T-helper 1 cell treated with Interleukin-12 subunit alpha and Interleukin-12 subunit beta and Interleukin-4 antibody, amounts not matched to agents 30 μg/mL and 1 μg/mL, for 36 hours (primary cell): ENCODE results near the gene KAZN.

ENCODE experiments used
- H3K27ac Mint-ChIP-seq: one replicate; pipeline ENCODE4 v1.8.0; 2021; ENCODE audit warnings: mild to moderate bottlenecking, mixed read lengths
- H3K27me3 Mint-ChIP-seq: one replicate; pipeline ENCODE4 v1.8.0; 2021; ENCODE audit warnings: low read depth, mixed read lengths
- H3K36me3 Mint-ChIP-seq: one replicate; pipeline ENCODE4 v1.8.0; 2021; ENCODE audit warnings: low read depth, mixed read lengths
- H3K4me1 Mint-ChIP-seq: one replicate; pipeline ENCODE4 v1.8.0; 2021; ENCODE audit warnings: low read depth, mixed read lengths
- H3K4me3 Mint-ChIP-seq: one replicate; pipeline ENCODE4 v1.8.0; 2021; ENCODE audit warnings: mild to moderate bottlenecking, moderate library complexity, mixed read lengths
- H3K9me3 Mint-ChIP-seq: one replicate; pipeline ENCODE4 v1.8.0; 2021; ENCODE audit warnings: mixed read lengths

Gene KAZN

DNA sequence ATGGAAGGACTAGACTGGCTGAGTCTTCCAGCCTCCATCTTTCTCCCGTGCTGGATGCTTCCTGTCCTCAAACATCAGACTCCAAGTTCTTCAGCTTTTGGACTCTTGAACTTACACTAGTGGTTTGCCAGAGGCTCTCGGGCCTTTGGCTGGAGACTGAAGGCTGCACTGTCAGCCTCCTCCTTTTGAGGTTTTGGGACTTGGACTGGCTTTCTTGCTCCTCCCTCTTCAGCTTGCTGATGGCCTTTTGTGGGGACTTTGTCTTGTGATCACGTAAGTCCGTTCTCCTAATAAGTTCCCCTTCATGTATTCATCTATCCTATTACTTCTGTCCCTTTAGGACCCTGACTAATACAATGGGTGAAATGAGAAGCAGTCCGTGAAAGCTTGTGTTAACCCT is 196.4 kb downstream of the KAZN start:
- H3K27me3 Mint-ChIP-seq, result no peaks in the 10 kb centered on the region
- no peaks in the 10 kb centered on the region for H3K36me3 Mint-ChIP-seq
- H3K9me3 Mint-ChIP-seq, result no peaks in the 10 kb centered on the region
- H3K4me1 Mint-ChIP-seq, result no peaks in the 10 kb centered on the region
- no peak overlapping the region for H3K4me3 Mint-ChIP-seq
- no peak overlapping the region for H3K27ac Mint-ChIP-seq

DNA sequence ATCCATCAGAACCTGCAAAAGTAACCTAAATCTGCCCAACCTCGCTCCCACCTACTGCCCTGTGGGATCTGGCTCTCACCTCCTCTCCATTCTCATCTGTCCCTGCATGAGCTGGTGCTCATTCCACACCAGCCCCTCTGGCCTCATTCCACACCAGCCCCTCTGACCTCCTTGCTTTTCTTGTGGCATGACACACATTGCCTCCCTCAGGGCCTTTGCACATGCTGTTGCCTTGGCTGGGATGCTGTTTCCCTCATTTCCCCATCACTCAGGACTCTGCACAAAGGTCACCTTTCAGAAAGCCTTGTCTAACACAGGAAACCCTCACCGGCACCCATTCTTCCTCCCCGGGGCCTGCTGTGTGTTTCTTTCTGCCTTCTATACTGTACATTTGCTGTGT is 197.1 kb downstream of the KAZN start:
- H3K36me3 Mint-ChIP-seq, result no peaks in the 10 kb centered on the region
- H3K27me3 Mint-ChIP-seq, result no peaks in the 10 kb centered on the region
- no peaks in the 10 kb centered on the region for H3K4me1 Mint-ChIP-seq
- no peak overlapping the region for H3K27ac Mint-ChIP-seq
- H3K9me3 Mint-ChIP-seq, result no peaks in the 10 kb centered on the region
- H3K4me3 Mint-ChIP-seq, result no peak overlapping the region

DNA sequence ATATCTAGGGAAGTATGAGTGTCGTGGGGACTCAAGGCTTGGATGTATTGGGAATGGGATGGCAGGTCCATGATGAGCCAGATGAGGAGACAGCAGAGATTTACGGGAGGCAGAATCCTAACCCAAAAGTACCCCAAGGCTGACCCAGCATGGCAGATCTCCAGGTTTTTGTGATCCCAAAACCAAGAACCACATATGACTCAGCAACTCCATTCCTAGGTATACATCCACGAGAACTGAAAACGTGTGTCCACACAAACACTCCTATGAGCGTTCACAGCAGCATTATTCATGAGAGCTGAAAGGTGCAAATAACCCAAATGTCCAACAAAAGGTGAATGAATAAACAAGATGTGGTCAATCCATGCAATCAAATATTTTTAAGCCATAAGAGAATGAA is 201.5 kb downstream of the KAZN start:
- H3K4me1 Mint-ChIP-seq, result no peaks in the 10 kb centered on the region
- no peak overlapping the region for H3K4me3 Mint-ChIP-seq
- H3K27me3 Mint-ChIP-seq, result no peaks in the 10 kb centered on the region
- no peaks in the 10 kb centered on the region for H3K36me3 Mint-ChIP-seq
- no peak overlapping the region for H3K27ac Mint-ChIP-seq
- no peaks in the 10 kb centered on the region for H3K9me3 Mint-ChIP-seq

DNA sequence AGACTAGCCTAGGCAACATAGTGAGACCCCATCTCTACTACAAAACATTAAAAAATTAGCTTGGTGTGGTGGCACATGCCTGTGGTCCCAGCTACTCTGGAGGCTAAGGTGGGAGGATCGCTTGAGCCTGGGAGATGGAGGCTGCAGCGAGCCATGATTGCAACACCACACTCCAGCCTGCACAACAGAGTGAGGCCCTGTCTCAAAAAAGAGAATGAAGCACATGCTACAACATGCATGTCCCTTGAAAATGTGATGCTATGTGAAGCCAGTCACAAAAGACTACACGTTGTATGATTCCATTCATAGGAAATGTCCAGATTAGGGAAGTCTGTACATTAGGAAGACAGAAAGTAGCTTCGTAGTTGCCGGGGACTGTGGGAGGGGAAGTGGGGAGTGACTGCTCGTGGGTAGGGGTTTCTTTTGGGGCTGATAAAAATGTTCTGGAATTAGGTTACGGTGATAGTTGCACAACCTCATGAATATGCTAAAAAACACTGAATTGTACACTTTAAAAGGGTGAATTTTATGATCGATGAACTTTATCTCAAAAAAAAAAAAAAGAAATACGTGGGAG is 202.1 kb downstream of the KAZN start:
- no peaks in the 10 kb centered on the region for H3K4me1 Mint-ChIP-seq
- no peaks in the 10 kb centered on the region for H3K27me3 Mint-ChIP-seq
- H3K4me3 Mint-ChIP-seq, result no peak overlapping the region
- H3K9me3 Mint-ChIP-seq, result no peaks in the 10 kb centered on the region
- H3K36me3 Mint-ChIP-seq, result no peaks in the 10 kb centered on the region
- no peak overlapping the region for H3K27ac Mint-ChIP-seq

DNA sequence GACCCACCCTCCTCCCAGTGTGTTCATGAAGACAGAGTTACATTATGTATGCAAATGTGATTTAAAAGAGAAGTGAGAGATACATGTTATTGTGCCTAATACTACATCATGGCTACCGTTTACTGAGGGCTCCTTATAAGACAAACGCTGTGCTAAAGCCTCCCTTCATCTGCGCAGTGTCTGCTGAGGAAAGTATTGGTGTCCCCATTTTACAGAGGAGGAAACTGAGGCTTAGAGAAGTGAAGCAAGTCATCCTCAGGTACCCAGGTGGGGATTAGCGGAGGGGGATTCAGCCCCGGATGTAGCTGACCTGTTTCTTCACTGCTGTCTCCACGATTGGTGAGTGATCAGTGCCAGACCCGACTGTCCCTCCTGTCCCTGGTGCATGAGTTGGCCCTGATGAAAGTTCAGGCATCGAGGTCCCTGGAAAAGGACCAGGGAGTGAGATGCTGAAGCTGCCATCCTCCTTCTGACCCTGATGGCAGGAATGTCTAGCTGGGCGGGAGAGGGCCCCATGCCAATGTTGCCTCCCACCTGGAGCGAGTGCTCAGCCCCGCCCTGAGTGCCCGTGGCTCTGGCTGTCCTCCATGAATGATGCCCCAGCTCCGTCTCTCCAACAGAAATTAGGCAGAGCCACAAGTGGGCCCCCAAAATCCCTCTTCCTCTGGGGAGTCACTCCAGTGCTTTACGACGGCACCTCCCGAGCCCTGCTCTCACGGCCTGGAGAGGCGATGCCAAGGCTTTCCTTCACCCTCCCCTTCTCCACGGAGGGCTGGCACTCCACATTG is 204.7 kb downstream of the KAZN start:
- H3K27ac Mint-ChIP-seq, result no peak overlapping the region
- no peaks in the 10 kb centered on the region for H3K36me3 Mint-ChIP-seq
- H3K4me1 Mint-ChIP-seq, result no peaks in the 10 kb centered on the region
- no peak overlapping the region for H3K4me3 Mint-ChIP-seq
- no peaks in the 10 kb centered on the region for H3K27me3 Mint-ChIP-seq
- peaks cover 4% of the 10 kb centered on the region for H3K9me3 Mint-ChIP-seq

DNA sequence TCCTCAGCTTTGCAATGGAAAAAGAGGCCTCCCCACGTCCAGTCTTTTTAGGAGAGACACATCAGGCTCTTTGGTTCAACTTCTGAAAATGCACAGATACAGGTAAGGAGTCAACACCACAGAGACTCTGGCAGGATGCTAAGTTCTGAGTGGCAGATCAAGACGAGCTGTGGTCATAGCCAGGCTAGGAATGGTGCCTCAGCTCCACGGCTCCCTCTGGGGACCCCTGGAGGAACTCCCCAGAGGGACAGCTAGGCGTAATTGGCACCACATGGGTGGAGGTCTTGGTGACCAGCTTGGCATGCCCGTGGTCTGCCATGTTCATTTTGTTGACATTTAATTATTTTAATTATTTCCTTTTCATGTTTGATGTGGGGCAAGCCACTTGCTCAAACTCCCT is 206.1 kb downstream of the KAZN start:
- H3K36me3 Mint-ChIP-seq, result no peaks in the 10 kb centered on the region
- no peak overlapping the region for H3K27ac Mint-ChIP-seq
- H3K4me3 Mint-ChIP-seq, result no peak overlapping the region
- H3K27me3 Mint-ChIP-seq, result no peaks in the 10 kb centered on the region
- H3K9me3 Mint-ChIP-seq, result peaks cover 9% of the 10 kb centered on the region
- no peaks in the 10 kb centered on the region for H3K4me1 Mint-ChIP-seq

DNA sequence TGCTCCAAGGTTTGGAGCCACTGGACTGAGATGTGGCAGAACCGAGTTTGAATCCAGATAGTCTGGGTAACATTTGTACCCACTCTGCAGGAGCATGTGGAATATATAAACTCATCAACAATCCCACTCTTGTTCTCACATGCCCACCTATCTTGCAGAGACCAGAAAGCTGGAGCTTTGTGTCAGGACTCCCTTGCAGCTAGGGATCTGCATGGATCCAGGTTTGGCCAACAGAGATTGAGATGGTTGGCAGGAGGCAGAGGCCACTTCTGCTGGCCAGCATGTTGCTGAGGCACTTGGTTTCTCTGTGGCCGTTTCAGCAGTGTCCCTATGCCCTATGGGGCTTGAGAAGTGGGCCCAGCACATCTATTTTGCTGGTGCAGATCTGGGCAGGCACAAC is 208.3 kb downstream of the KAZN start:
- H3K4me3 Mint-ChIP-seq, result no peak overlapping the region
- H3K36me3 Mint-ChIP-seq, result no peaks in the 10 kb centered on the region
- peaks cover 9% of the 10 kb centered on the region for H3K9me3 Mint-ChIP-seq
- H3K4me1 Mint-ChIP-seq, result no peaks in the 10 kb centered on the region
- no peaks in the 10 kb centered on the region for H3K27me3 Mint-ChIP-seq
- no peak overlapping the region for H3K27ac Mint-ChIP-seq

DNA sequence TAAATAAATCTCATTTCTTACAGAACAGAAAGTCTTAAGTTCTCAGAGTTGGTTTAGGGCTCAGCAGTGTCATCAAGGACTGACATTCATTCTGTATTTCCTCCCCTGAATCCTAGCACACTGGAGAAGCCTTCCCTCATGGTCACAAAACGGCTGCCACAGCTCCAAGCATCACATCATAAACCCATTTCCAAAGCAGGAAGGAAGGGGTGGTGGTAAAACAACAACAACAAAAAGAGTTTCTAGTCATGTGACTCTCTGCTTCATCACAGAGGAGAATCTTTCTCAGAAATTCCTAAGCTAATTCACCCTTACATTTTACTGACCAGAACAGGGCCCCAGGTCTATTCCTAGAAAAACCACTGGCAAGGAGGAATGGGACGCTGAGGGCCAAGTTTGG is 210.3 kb downstream of the KAZN start:
- no peak overlapping the region for H3K27ac Mint-ChIP-seq
- no peaks in the 10 kb centered on the region for H3K36me3 Mint-ChIP-seq
- no peaks in the 10 kb centered on the region for H3K27me3 Mint-ChIP-seq
- H3K4me3 Mint-ChIP-seq, result no peak overlapping the region
- H3K4me1 Mint-ChIP-seq, result no peaks in the 10 kb centered on the region
- peaks cover 9% of the 10 kb centered on the region for H3K9me3 Mint-ChIP-seq

DNA sequence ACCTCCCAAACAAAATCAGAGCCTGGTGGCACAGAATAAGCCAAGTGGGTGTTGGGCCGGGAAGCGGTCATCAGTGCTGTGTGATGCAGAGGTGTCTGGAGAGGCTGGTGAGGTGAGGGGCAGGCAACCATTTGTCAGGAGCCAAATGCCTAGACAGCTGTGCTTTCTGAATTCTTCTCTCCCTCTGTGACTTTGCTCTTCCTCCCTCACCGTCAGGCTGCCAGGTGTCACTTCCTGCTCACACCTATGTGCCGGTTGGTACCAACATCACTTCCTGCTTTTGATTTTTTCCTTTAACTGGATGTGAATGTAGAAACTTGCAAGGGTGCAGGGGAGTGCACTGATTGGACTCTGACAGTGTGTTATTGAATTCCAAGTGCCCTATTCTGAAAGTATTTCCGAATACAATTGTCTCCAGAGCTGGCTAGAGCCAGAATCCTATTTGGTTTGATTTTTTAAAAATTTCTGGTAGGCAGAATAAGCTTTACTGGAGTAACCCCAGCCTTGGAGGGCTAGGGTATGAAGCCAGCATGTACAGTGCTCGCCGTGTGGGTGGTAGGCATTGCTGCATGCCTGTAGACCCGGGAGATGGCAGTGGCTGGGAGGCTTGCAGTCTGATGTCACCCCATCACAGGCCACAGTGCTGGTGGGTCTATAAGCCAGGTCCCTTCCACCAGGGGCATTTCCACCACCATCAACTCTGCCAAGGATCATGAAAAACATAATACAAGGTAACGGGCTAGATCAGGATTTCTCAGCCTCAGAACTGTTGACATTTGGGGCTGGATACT is 210.9 kb downstream of the KAZN start:
- H3K4me1 Mint-ChIP-seq, result no peaks in the 10 kb centered on the region
- H3K4me3 Mint-ChIP-seq, result no peak overlapping the region
- H3K9me3 Mint-ChIP-seq, result peaks cover 9% of the 10 kb centered on the region
- H3K36me3 Mint-ChIP-seq, result no peaks in the 10 kb centered on the region
- H3K27me3 Mint-ChIP-seq, result no peaks in the 10 kb centered on the region
- no peak overlapping the region for H3K27ac Mint-ChIP-seq

DNA sequence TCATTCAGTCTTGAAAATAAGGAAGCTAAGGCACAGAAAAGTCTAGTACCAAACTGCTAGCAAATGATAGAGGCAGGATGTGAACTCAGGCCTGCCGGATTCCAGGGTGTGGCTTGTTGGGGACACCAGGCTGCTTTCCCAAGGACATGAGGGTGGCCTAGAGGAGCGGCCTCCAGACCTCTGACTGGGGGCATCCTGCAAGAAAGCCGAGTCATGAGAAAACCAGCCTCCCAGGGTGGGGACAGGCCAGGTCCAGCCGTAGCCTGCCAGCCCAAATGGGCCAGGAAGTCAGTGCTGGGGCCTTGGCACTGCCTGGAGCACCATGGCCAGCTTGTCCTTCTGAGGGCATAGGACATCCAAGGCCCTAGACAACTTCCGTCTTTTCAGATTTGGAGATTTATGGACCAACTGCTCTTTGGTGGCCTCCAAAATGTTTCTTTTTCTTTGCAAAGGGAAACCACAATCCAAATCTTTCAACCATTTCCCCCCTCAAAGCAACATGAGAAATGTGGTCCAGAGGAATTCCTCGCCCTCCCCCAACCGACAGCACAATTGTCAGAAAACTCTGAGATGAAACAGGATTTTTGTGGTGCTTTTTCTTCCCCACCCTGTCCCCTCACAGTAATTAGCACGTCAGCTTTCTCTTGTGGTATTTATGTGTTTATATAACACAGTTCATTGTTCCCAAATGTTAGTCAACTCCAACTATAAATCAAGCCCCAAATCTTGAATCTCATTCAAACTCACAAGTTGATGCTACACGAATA is 212.3 kb downstream of the KAZN start:
- Mint-ChIP-seq H3K27ac (no peak overlapping the region), H3K4me1 (no peaks in the 10 kb centered on the region)

DNA sequence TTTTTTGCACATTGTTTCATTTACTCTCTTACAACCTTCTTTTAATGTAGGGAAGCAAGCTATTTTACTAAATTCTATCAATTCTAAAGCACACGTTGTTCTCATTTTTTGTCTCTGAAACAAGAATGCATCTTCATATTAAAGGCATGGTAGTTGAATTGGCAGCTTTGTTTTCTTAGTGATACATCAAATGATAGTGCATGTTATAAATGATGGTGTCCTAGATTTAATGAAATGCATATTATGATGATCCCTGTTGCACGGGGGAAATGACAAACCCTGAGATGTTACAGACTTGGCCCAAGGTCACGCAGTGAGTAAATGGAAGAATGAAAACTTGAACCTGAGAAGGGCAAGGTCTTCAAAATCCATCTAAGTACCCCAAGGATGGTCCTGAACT is 213.1 kb downstream of the KAZN start:
- peaks cover 9% of the 10 kb centered on the region for H3K9me3 Mint-ChIP-seq
- no peaks in the 10 kb centered on the region for H3K36me3 Mint-ChIP-seq
- H3K27me3 Mint-ChIP-seq, result no peaks in the 10 kb centered on the region
- H3K4me1 Mint-ChIP-seq, result no peaks in the 10 kb centered on the region
- H3K4me3 Mint-ChIP-seq, result no peak overlapping the region
- no peak overlapping the region for H3K27ac Mint-ChIP-seq

More for the DNA sequence above, 212.3 kb downstream of the KAZN start:
- peaks cover 9% of the 10 kb centered on the region for H3K9me3 Mint-ChIP-seq
- H3K36me3 Mint-ChIP-seq, result no peaks in the 10 kb centered on the region
- no peaks in the 10 kb centered on the region for H3K27me3 Mint-ChIP-seq
- no peak overlapping the region for H3K4me3 Mint-ChIP-seq

DNA sequence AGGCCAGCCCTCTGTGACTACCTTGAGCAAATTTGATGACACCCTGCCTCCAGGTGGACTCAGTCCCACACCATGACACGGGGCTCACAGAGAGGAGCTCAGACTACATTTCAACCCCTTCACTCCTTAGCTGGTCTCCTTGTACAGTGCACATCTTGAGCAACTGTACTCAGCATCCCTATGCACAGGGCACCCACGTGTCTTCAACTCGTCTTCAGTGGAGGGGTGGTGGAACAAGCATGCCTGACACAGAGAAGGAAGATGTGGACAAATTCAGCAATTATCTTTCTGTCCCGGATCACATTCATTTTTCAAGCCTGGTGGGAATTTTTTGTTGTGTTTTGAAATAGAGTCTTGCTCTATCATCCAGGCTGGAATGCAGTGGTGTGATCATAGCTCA is 213.7 kb downstream of the KAZN start:
- Mint-ChIP-seq H3K27me3 (no peaks in the 10 kb centered on the region), H3K36me3 (no peaks in the 10 kb centered on the region), H3K4me1 (no peaks in the 10 kb centered on the region), H3K9me3 (peaks cover 9% of the 10 kb centered on the region), H3K27ac (no peak overlapping the region), H3K4me3 (no peak overlapping the region)

DNA sequence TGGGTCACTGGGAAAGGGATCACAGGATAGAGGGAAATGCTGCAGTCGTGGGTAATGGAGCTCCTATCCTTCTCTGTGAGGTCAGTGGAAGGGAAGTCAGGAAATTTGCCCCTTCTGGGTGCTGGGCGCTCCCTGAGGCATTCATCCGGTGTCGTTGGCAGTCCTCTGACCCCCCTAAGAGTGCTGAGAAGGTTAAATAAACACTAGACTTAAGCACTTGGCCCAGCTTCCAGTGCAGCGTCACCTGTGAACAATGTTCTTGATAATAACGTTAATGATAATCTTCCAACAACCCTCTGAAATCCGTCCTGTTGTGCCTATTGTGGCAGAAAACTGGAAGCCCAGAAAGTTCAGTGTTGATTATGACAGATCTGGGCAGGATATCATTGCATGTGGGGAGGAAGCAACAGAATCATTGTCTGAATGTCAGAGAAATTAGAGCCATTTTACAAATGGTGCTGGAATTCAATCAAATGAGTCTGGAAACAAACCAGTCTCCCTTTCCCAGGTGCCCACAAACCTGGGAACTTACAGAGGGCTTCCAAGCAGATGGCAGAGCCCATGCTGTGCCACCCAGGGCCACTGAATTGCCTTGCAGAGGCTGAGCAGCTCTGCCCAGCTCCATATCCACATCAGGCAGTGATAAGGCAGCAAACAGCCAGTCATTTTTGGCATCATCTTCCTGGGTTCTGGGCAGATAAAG is 216.8 kb downstream of the KAZN start:
- H3K36me3 Mint-ChIP-seq, result no peaks in the 10 kb centered on the region
- no peak overlapping the region for H3K27ac Mint-ChIP-seq
- no peaks in the 10 kb centered on the region for H3K27me3 Mint-ChIP-seq
- no peaks in the 10 kb centered on the region for H3K4me1 Mint-ChIP-seq
- no peak overlapping the region for H3K4me3 Mint-ChIP-seq
- H3K9me3 Mint-ChIP-seq, result no peaks in the 10 kb centered on the region
